HAP-1 (cell line): ENCODE results near the gene CYP2A6.
A peak's percentile ranks its signal among the peaks of the same experiment; 100 is the strongest.

ENCODE experiments used
- DNase-seq, 2 experiments: peaks; one replicate each; pipeline ENCODE4 v3.0.0-alpha.2; 2016 to 2020; ENCODE audit warnings: low spot score in 2 of 2
- H3K27me3 ChIP-seq: fragments of 250-450 bp; sonication (Bioruptor Pico); 2 replicates; pipeline ENCODE4 v1.5.1; 2020; ENCODE audit warnings: low read depth, mild to moderate bottlenecking, moderate library complexity
- H3K36me3 ChIP-seq: fragments of 250-450 bp; sonication (Bioruptor Pico); replicated peaks from 2 replicates; pipeline ENCODE4 v1.5.1; 2020; ENCODE audit warnings: mild to moderate bottlenecking
- H3K4me1 ChIP-seq: fragments of 250-450 bp; sonication (Bioruptor Pico); 2 replicates; pipeline ENCODE4 v1.5.1; 2020; ENCODE audit warnings: mild to moderate bottlenecking
- H3K4me3 ChIP-seq: fragments of 250-450 bp; sonication (Bioruptor Pico); 2 replicates; pipeline ENCODE4 v1.5.1; 2020; ENCODE audit warnings: mild to moderate bottlenecking, moderate library complexity
- H3K9me3 ChIP-seq: fragments of 250-450 bp; sonication (Bioruptor Pico); 2 replicates; pipeline ENCODE4 v1.5.1; 2020; ENCODE audit warnings: mild to moderate bottlenecking, moderate library complexity
- in situ Hi-C: fragments of 300-500 bp; cut with MboI; formaldehyde crosslinking; loops from 3 replicates; pipeline ENCODE4 v1.14.3; 2020; ENCODE audit warnings: low sequenced_read_pairs, inconsistent platforms, mixed read lengths

CYP2A6 gene

DNA sequence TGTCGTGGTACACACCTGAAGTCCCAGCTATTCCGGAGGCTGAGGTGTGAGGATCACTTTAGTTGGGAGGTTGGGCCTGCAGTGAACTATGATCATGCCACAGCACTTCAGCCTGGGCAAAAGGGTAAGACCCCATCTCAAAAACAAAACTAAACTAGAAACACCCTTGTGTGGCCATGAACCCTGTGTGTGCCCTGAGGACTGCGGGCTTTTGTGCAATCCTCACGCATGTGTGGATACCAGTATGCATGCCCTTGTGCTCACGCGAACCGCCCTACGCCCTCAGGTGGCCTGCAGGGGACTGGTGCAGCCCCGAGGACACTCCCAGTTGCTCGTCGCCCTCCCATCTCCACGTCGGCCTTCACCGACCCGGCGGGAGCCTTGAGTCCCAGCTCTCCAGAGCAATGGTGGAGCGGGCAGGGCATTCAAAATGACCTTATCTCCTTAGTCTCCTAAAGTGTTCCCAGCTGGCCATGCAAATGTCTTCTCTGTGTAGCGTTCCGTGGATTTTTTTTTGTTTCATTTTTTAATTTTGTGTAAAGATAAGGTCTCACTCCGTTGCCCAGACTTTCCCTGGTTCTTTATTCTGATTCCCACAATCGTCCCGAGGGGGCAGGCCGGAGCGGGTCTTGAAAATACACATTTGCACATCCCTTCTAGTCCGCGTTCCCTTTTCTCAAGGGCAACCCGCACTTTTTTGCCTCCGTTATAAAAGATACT, 52.1 kb downstream of the CYP2A6 start:
- Histone ChIP-seq H3K36me3 (peaks cover 28% of the 10 kb centered on the region), H3K4me1 (peaks cover 13% of the 10 kb centered on the region), H3K27me3 (no peaks in the 10 kb centered on the region), H3K9me3 (no peaks in the 10 kb centered on the region), H3K4me3 (peak overlapping the region; percentile 37)
- peak; percentile 70 to 87 for DNase-seq
- in situ Hi-C loops = no loop called here

DNA sequence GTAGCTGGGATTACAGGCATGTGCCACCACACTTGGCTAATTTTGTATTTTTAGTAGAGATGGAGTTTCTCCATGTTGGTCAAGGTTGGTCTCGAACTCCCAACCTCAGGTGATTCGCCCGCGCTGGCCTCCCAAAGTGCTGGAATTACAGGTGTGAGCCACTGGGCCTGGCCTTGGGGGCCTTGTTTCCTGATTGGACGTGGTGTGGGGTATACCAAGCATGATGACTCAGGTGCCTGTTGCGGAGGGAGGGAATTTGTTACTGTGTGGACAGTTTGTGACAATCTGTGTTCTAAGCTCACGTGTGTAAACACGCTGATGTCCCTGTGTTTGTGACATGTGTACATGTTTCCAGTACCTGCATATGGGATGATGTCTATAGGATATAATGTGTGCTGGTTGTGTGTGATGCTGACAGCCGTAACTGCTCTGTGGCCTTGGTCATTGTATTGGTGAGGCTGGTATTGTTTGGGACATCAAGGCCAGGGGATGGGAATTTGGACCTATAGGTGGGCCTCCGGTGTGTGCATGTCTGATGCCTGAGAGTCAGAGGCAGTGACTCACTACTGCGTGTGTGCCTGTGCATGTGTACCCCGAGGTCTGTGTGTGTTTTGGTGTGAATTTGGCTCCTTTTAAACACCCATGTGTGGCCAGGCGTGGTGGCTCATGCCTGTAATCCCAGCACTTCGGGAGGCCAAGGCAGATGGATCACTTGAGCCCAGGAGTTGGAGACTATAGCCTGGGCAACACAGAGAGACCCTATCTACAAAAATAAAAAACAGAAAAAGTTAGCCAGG, 52.9 kb downstream of the CYP2A6 start:
- H3K9me3 ChIP-seq = no peaks in the 10 kb centered on the region
- H3K4me3 ChIP-seq = no peak overlapping the region
- no peak for DNase-seq
- no peaks in the 10 kb centered on the region for H3K27me3 ChIP-seq
- peaks cover 13% of the 10 kb centered on the region for H3K4me1 ChIP-seq
- in situ Hi-C loops = no loop called here
- H3K36me3 ChIP-seq = peaks cover 21% of the 10 kb centered on the region
